Measurements from ENCODE around the gene REPIN1.

- TF ChIP-seq CTCF (IDR thresholded peaks at IDR 0.05; ENCODE audit: borderline replicate concordance, extremely low read depth, low read length, poor library complexity, severe bottlenecking) = no peak
- no peak for TF ChIP-seq EZH2 (IDR thresholded peaks at IDR 0.05; ENCODE audit: borderline replicate concordance, low read depth, low read length, severe bottlenecking)
Observed at GRCh38 chr7:150411606-150412005, 43.0 kb downstream of the REPIN1 start.

Data from DND-41 (cell line).